Mucosa of descending colon (tissue), 3 donors: Measurements from ENCODE around the gene TCP11. TPM values are rescaled to one million over a fixed set of nuclear protein-coding genes. Genes with fewer than 3 reads are reported as not detected.
A peak's percentile ranks its signal among the peaks of the same experiment; 100 is the strongest.

ENCODE experiments used
- ATAC-seq: fragments of 200-7000 bp; cut with Tn5 transposase; one replicate; pipeline ENCODE4 v1.9.1; 2020; ENCODE audit warnings: mild to moderate bottlenecking, moderate library complexity
- DNase-seq, 3 donors: peaks; one replicate each; pipeline ENCODE4 v3.0.0-alpha.2; 2020
- H3K36me3 ChIP-seq: fragments of 200-600 bp; one replicate; pipeline ENCODE4 v1.8.0; 2021; ENCODE audit warnings: low read depth, mild to moderate bottlenecking
- H3K4me1 ChIP-seq: fragments of 200-600 bp; one replicate; pipeline ENCODE4 v1.8.0; 2021; ENCODE audit warnings: low read depth, mild to moderate bottlenecking
- H3K4me3 ChIP-seq: fragments of 200-600 bp; one replicate; pipeline ENCODE4 v1.8.0; 2021; ENCODE audit warnings: mild to moderate bottlenecking
- H3K9me3 ChIP-seq: fragments of 200-600 bp; one replicate; pipeline ENCODE4 v1.8.0; 2021; ENCODE audit warnings: mild to moderate bottlenecking
- CTCF ChIP-seq: fragments of 200-600 bp; IDR thresholded peaks from one replicate; pipeline ENCODE4 v1.8.0; 2022; ENCODE audit warnings: antibody characterized with exemption, mild to moderate bottlenecking
- intact Hi-C, 2 donors: fragments of 100-400 bp; cut with DNase I in 1 of 2; cut with micrococcal nuclease in 1 of 2; formaldehyde crosslinking; loops; one replicate each; pipeline versions ENCODE4 v1.11.0 to v1.11.1; 2022; cut with DNase I, micrococcal nuclease
- total RNA-seq, 3 donors: library from RNA; stranded (reverse); fragmentation: NEBNext Ultra II Directional in 2 of 3; extraction: Animal tissue kit (Norgen Biotek cat#: 25700) in 2 of 3; gene quantifications; one replicate each; pipeline versions ENCODE4 v1.2.1 to v1.2.4, GENCODE V29; 2021 to 2023
- donor health status: DM: no; HTN: no; CAD: no; lungs with moderate emphysema.
- donor health status: DM: no; HTN: no; CAD: no.
- donor health status: DM: no; HTN: yes; CAD: no.

TCP11 gene
- total RNA-seq, 3 donors from 2014 or later: not detected

GRCh38 chr6:35166116-35166515 is 25.0 kb upstream of the TCP11 start:
- intact Hi-C loops: no loop called here
- DNase-seq: no peak
- Histone ChIP-seq H3K9me3 (no peaks in the 10 kb centered on the region), H3K36me3 (no peaks in the 10 kb centered on the region), H3K4me1 (peaks cover 5% of the 10 kb centered on the region), H3K4me3 (no peak overlapping the region)
- peak; percentile 21 for ATAC-seq
- no peak for TF ChIP-seq CTCF

GRCh38 chr6:35165630-35166071 is 24.5 kb upstream of the TCP11 start:
- H3K9me3 ChIP-seq: no peaks in the 10 kb centered on the region
- H3K4me3 ChIP-seq: no peak overlapping the region
- ATAC-seq (peak; percentile 91), DNase-seq (peak in 1 of 3 donors; percentile 57)
- TF ChIP-seq CTCF: no peak
- no peaks in the 10 kb centered on the region for H3K36me3 ChIP-seq
- H3K4me1 ChIP-seq: peaks cover 5% of the 10 kb centered on the region
- intact Hi-C loops: no loop called here

GRCh38 chr6:35164868-35165267 is 23.7 kb upstream of the TCP11 start:
- Histone ChIP-seq H3K9me3 (no peaks in the 10 kb centered on the region), H3K36me3 (no peaks in the 10 kb centered on the region), H3K4me1 (peaks cover 5% of the 10 kb centered on the region), H3K4me3 (no peak overlapping the region)
- no peak for DNase-seq
- intact Hi-C loops: no loop called here
- ATAC-seq: no peak
- no peak for TF ChIP-seq CTCF

- Histone ChIP-seq H3K4me3 (no peak overlapping the region), H3K4me1 (peaks cover 5% of the 10 kb centered on the region), H3K36me3 (no peaks in the 10 kb centered on the region), H3K9me3 (no peaks in the 10 kb centered on the region)
- no peak for ATAC-seq
- peak in 1 of 3 donors; percentile 12 for DNase-seq
- TF ChIP-seq CTCF: no peak
- intact Hi-C loops: no loop called here
Observed at GRCh38 chr6:35164277-35164676, 23.1 kb upstream of the TCP11 start.

- Histone ChIP-seq H3K4me3 (no peak overlapping the region), H3K4me1 (peaks cover 5% of the 10 kb centered on the region), H3K36me3 (no peaks in the 10 kb centered on the region), H3K9me3 (no peaks in the 10 kb centered on the region)
- intact Hi-C loops: no loop called here
- DNase-seq (no peak), ATAC-seq (no peak)
- no peak for TF ChIP-seq CTCF
Observed at GRCh38 chr6:35163836-35164235, 22.7 kb upstream of the TCP11 start.
